HG03565 (cell line): Measurements from ENCODE around the gene KNOP1.
"Not testable (repeated sequence)": the region's sequence is repeated elsewhere in the genome, so short reads cannot be mapped to it uniquely, and the experiment has no call there.

Source experiments
- ATAC-seq: cut with Tn5 transposase; IDR thresholded peaks from one replicate; pipeline ENCODE4 v1.9.1; 2021; ENCODE audit warnings: mild to moderate bottlenecking, moderate library complexity; ENCODE audit not compliant: unreplicated experiment

The KNOP1 gene

GRCh38 chr16:19744670-19745069 is 26.6 kb upstream of the KNOP1 start:
- no peak for ATAC-seq

- ATAC-seq, result no peak
Measured at GRCh38 chr16:19743816-19744159, 25.8 kb upstream of the KNOP1 start.

GRCh38 chr16:19741354-19741753 is 23.3 kb upstream of the KNOP1 start:
- no peak for ATAC-seq

- ATAC-seq, result no peak
Measured at GRCh38 chr16:19737306-19738038, 19.4 kb upstream of the KNOP1 start.

GRCh38 chr16:19735074-19735867 is 17.2 kb upstream of the KNOP1 start:
- ATAC-seq, result no peak

DNA sequence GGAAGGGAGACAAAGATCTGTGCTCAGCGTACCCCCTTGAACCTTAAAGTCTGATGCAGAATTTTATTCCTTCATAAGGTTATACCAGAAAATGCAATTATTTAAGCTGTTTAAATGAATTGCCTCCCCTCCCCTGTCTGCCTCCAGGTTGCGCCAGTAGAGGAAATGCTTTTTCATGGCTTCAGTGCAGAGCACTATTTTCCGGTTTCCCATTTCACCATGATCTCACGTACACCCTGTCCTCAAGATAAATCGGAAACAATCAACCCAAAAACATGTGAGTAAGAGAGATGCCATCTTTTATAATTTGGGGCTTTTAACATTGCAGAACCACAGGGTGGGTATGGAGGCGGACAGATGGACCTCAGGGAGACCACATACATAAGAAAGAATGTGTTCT is 15.5 kb upstream of the KNOP1 start:
- no peak for ATAC-seq

DNA sequence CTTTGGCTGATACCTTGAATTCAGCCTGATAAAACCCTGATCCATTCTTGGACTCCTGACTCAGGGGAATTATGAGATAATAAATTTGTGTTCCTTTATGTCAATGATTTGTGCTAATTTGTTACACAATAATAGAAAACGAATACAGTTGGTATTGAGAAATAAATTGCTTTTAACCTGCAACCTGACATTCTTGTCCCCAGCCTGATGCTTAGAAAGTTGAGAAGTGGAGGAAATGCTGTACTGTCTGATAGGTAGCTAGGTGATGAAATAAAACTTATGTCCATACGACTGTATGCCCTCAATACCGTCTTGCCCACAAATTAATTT is 10.6 kb upstream of the KNOP1 start:
- no peak for ATAC-seq

DNA sequence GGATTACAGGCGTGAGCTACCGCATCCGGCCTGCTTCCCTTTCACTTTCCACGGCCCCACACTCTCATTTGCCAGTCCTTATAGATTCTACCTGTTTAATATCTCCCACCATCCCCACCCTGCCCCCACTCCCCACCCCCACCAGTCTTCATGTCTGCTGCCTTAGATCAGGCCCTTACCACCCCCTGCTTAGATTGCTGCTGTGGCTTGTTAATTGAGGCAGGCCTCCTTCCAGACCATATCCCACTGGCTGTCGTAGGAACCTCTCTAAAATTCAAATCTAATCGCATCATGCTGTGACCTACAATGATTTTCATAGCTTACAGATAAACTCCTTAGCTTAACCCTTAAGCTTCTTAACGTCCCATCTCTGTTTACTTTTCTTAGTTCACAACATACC is 5.0 kb upstream of the KNOP1 start:
- ATAC-seq, result no peak

DNA sequence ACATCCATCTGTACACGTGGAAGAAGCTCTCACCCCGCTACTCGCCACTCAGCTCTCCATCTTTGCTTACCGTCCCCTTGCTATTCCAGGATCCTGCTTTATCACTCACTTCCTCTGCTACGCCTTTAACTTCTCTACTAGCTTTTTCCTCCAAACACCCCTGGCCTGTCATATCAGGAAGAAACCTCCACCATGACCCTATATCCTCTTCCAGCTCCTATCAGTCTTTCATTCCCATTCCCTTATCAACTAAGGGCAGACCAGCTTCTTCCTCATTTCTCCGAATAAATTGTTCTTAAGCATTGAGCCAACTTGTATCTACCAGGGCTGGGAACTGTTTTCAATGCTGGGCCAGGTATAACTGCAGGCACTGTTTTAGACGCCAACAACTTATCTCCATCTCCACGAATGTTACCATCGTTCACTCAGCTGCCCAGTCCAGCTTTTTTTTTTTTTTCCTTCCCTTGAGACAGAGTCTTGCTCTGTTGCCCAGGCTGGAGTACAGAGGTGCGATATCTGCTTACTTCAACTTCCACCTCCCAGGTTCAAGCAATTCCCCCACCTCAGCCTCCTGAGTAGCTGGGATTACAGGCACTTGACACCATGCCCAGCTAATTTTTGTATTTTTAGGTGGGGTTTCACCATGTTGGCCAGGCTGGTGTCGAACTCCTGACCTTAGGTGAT is 4.4 kb upstream of the KNOP1 start:
- no peak for ATAC-seq

DNA sequence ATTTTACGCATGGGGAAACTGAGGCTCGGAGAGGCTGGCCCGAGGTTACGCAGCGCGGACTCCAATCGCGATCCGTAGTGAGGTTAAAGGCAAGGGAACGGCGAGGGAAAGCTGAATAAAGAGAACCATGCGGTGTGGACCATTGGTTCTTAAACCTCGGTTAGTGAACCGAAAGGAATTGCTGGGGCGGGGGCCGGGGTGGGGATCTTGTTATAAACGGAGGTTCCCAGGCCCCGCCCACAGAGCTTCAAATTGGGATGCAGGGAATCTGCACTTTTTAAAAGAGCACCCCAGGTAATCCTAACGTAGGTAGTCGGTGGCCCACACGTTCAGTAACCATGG is 568 bp upstream of the KNOP1 start:
- no peak for ATAC-seq

DNA sequence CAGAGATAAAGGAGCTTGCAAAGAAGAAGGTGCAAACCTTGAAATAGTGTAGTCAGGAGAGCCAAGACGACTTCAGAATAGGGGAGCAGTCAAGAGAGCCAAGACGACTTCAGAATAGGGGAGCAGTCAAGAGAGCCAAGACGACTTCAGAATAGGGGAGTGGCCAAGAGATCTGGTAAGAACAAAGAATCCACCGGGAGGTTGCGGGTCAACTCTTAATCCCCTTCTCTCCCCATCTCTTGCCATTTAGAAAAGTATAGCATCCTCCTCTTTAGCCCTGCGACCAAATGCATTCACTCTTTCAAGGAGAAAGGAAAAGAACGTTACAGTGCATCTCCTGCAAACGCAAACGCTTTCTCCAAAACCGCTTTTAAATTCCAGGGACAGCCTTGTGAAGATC is 713 bp downstream of the KNOP1 start:
- ATAC-seq, result no peak

GRCh38 chr16:19716728-19717127 is 1.3 kb downstream of the KNOP1 start:
- ATAC-seq, result not testable (repeated sequence)

GRCh38 chr16:19716183-19716582 is 1.8 kb downstream of the KNOP1 start:
- ATAC-seq, result no peak

DNA sequence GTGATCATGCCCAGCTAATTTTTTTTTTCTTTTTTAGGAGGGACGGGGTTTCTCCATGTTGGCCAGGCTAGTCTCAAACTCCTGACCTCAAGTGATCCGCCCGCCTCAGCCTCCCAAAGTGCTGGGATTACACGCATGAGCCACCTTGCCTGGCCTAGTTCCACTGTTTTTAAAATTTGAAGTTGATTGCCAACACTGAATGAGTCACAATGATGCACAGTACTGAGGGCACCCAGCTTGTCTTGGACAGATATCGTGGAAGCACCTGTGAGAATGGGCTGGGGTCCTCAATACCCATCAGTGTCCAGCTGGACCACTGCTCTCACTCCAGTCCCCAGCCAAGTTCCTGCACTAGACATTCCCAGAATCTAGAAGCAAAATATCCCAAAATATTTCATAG is 2.5 kb downstream of the KNOP1 start:
- no peak for ATAC-seq

DNA sequence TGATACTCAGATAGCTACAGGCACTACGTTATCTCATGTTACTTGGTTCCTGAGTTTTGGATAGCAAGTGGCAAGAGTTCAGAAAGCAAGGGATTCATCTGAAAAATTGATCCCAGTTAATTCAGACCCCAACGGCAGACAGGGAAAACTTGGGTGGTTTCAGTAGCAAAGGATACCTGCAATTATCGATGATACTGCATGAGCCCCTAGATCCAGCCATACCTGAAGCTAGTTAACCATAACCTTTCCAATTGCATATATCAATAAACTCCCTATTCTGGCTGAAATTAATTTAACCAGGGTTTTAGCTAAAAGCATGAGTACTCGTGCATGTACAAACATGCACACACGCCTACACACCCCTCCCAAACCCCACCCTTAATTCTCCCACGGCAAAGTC is 4.3 kb downstream of the KNOP1 start:
- no peak for ATAC-seq

DNA sequence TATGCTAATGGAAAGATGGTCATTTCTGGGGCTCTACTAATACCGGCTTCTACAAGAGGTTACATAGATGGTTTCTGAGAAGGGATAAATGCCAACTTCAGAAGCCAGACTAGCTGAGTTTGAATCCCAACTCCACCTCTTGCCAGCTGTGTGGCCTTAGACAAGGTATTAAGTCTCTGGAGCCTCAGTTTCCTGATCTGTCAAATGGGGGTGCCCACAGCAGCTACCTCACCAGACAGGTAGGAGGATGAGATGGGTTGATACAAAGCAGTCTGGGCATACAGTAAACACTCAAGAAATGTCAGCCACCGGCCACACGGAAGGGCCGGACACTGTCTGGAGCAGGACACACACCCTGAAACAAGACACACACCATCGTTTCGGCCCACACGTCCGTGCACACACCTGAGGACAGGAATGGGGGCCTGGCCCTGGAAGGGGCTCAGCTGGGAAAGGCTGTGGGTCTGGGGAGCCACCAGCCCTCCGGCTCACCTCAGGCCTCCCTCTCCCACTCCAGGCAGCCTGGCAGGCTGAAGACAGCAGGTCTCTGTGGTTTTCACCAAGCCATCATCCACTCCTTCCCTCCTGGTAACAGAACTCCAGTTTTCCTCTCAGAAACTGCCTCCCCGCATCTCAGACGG is 5.5 kb downstream of the KNOP1 start:
- no peak for ATAC-seq

DNA sequence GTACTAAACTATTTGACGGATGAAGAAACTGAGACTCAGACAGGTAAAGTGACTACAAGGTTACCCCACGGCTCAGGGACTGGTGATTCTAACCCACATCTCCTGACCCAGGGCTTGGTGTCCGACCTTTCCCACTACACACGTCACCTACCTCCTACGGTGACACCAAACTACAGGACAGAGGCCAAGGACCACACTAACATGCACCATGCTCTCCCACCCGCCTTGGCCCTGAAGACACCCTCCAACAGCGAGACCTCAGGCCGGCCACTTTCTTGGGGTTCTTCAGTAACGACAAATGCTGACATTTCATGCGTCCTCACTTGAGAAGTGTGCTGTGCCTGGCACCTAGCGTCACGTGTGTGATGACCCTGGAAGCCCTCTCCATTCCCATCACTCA is 6.4 kb downstream of the KNOP1 start:
- ATAC-seq, result no peak

DNA sequence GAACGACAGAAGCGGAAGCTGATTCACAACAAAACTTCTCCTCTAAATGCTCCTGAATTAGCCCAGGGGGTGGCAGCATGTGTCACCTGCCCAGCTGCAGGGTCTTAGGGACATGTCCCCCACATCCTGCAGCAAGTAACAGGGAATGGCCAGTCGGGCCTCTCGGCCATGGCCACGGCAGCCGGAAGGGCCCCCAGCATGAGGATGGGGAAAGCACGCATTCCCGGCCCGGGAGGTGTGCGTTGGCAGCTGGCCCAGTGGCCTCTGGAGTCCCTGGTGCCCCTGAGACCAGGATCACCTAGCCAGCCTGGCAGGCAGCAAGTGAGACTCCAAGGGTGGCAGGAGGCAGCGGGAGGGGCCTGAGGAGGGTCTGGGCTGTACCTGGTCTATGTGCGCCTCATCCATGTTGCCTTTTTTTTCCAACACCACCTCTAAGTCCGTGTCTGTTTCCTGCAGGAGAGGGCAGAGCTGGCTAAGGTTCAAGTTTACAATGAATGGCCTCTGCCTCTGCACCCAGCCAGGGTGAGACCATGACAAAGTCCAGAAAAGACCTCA is 7.0 kb downstream of the KNOP1 start:
- ATAC-seq, result no peak

DNA sequence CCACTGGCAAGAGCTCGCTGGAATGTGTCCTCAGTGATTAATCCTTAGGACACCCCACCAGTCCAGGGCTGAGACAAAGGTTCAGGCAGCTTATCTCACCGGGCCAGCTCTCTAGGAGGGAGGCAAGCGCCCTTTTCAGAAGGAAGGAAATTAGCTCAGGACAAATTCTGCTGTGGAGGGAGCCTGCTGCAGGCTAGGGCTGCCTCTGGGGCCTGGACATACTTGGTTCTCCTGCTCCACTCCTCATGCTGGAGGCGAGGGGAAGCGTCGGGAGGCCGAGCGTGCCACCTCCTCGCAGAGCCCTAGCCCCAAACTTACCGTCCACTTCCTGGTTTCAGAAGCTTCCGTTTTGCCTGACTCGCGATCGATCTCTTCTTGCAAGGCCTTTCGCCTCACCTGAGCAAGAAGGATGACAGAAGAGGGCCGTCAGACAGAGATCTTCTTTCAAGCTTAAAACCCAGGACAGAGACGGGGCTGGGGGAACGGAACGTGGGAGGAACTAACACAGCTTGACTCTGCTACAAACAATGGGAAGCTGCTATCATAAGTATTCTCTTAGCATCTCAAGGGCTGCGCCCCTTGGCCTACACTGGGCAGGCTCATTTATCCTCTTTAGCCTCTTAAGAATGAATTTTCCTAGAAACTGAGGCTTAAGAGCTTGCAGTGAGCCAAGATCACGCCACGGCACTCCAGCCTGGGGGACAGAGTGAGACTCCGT is 7.7 kb downstream of the KNOP1 start:
- no peak for ATAC-seq

DNA sequence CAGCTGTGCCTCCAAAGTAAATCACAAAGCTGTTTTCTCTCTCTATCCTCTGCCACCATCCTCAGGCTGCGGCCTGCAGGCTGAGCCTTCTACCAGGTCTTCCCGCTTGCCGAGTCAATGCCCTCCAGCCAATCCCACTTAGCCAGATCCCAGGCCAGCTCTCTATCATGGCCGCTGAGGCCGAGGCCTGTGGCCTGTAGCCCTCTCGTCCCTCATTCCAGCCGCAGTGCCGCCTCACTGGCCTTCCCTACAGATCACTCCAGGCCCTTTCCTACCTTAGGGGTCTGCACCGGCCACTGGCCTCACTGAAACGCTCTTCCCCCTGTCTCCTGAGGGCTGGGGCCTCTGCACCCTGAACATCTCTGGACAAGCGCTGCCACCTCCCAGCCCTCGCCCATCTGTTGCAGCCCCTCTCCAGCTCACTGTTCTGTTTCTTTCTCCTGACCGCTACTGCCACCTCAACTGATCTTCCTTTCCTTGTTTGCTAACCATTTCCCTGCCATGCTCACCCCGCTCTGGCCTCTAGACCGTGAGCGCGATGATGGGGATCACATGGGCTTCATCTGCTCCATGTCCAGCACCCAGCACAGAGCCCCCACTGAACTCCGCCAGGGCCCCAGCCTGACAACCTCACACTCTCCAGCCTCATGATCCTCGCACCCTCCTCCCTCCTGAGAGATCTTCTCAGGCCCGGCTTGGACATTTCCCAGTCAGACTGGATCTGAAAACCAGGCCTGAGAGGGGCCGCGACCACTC is 8.5 kb downstream of the KNOP1 start:
- ATAC-seq, result no peak
